Activated CD4-positive, alpha-beta T cell treated with anti-CD3 and anti-CD28 coated beads, Interleukin-2, amount 10 ng/mL, durations not matched to agents 7 days and 5 days (primary cell): Measurements from ENCODE around the gene CD8A. TPM values are rescaled to one million over a fixed set of nuclear protein-coding genes. Genes with fewer than 3 reads are reported as not detected.
"Not testable (repeated sequence)": the region's sequence is repeated elsewhere in the genome, so short reads cannot be mapped to it uniquely, and the experiment has no call there.

ENCODE experiments used
- CTCF ChIA-PET: fragments of 350-600 bp; sonication (Branson Sonifier 250); formaldehyde crosslinking; loops from one replicate; lab custom pipeline; 2021; ENCODE audit warnings: antibody characterized with exemption; lab: Charles Lee
- POLR2A ChIA-PET: fragments of 350-600 bp; sonication (Branson Sonifier 250); formaldehyde crosslinking; loops from one replicate; lab custom pipeline; 2021; ENCODE audit warnings: antibody characterized with exemption; lab: Charles Lee
- DNase-seq: peaks from one replicate; pipeline ENCODE4 v3.0.0-alpha.2; 2020
- H3K27ac Mint-ChIP-seq: one replicate; pipeline ENCODE4 v1.8.0; 2021; ENCODE audit warnings: mild to moderate bottlenecking, moderate library complexity, mixed read lengths
- H3K27me3 Mint-ChIP-seq: one replicate; pipeline ENCODE4 v1.8.0; 2021; ENCODE audit warnings: mixed read lengths
- H3K36me3 Mint-ChIP-seq: one replicate; pipeline ENCODE4 v1.8.0; 2021; ENCODE audit warnings: low read depth, mixed read lengths
- H3K4me1 Mint-ChIP-seq: one replicate; pipeline ENCODE4 v1.8.0; 2021; ENCODE audit warnings: mixed read lengths
- H3K4me3 Mint-ChIP-seq: one replicate; pipeline ENCODE4 v1.8.0; 2021; ENCODE audit warnings: mild to moderate bottlenecking, moderate library complexity, mixed read lengths
- H3K9me3 Mint-ChIP-seq: one replicate; pipeline ENCODE4 v1.8.0; 2021; ENCODE audit warnings: mixed read lengths
- total RNA-seq, 2 experiments: library from RNA; stranded (reverse); gene quantifications; one replicate each; pipeline ENCODE4 v1.2.3, GENCODE V29; 2021

CD8A gene
- total RNA-seq, 2 experiments from 2014 or later: 0.72 to 0.77 TPM

- H3K27ac Mint-ChIP-seq, POLR2A ChIA-PET, DNase-seq, CTCF ChIA-PET, H3K4me3 Mint-ChIP-seq, H3K4me1 Mint-ChIP-seq, H3K9me3 Mint-ChIP-seq, H3K27me3 Mint-ChIP-seq: not testable (repeated sequence)
- H3K36me3 Mint-ChIP-seq: peaks cover 13% of the 10 kb centered on the region
Measured at GRCh38 chr2:86739485-86739884, 51.2 kb downstream of the CD8A start.

GRCh38 chr2:86734896-86735295, 55.8 kb downstream of the CD8A start:
- H3K27me3 Mint-ChIP-seq, CTCF ChIA-PET, H3K9me3 Mint-ChIP-seq, POLR2A ChIA-PET, DNase-seq, H3K27ac Mint-ChIP-seq, H3K36me3 Mint-ChIP-seq, H3K4me1 Mint-ChIP-seq, H3K4me3 Mint-ChIP-seq: not testable (repeated sequence)

Other genes with a start within 250 kb of the CD8A start
- gene CHMP3, start 227.5 kb downstream of the CD8A start, total RNA-seq: 10 to 100 TPM; 50.2 to 50.7 TPM
- 10 to 100 TPM; 12.7 to 14.1 TPM for gene RNF103, start 167.0 kb downstream of the CD8A start, total RNA-seq
- gene RMND5A, start 70.6 kb downstream of the CD8A start, total RNA-seq: 10 to 100 TPM; 28.4 to 37.3 TPM
- 1 to 10 TPM; 1.2 to 1.3 TPM for gene CD8B, start 71.0 kb upstream of the CD8A start, total RNA-seq
- gene RGPD1, start 151.2 kb upstream of the CD8A start, total RNA-seq: under 1 TPM; 0.37 to 0.94 TPM
- gene PLGLB1, start 230.9 kb upstream of the CD8A start, total RNA-seq: 1 to 10 TPM; 3.1 to 4.7 TPM